Activated naive CD8-positive, alpha-beta T cell treated with anti-CD3 and anti-CD28 coated beads for 36 hours (primary cell): ENCODE results near the gene MBLAC1. TPM values are rescaled to one million over a fixed set of nuclear protein-coding genes. Genes with fewer than 3 reads are reported as not detected.
A peak's percentile ranks its signal among the peaks of the same experiment; 100 is the strongest.

Experiments
- DNase-seq: peaks from one replicate; pipeline ENCODE4 v3.0.0; 2021
- H3K27ac Mint-ChIP-seq: one replicate; pipeline ENCODE4 v1.8.0; 2022; ENCODE audit warnings: mild to moderate bottlenecking, moderate library complexity, mixed read lengths
- H3K27me3 Mint-ChIP-seq: one replicate; pipeline ENCODE4 v1.8.0; 2022; ENCODE audit warnings: mild to moderate bottlenecking, mixed read lengths
- H3K36me3 Mint-ChIP-seq: one replicate; pipeline ENCODE4 v1.8.0; 2021; ENCODE audit warnings: mild to moderate bottlenecking, mixed read lengths
- H3K4me1 Mint-ChIP-seq: one replicate; pipeline ENCODE4 v1.8.0; 2021; ENCODE audit warnings: mixed read lengths
- H3K4me3 Mint-ChIP-seq: one replicate; pipeline ENCODE4 v1.8.0; 2022; ENCODE audit warnings: mild to moderate bottlenecking, moderate library complexity, mixed read lengths
- H3K9me3 Mint-ChIP-seq: one replicate; pipeline ENCODE4 v1.8.0; 2022; ENCODE audit warnings: mixed read lengths
- total RNA-seq, 2 experiments: library from RNA; stranded (reverse); gene quantifications; one replicate each; pipeline ENCODE4 v1.2.3, GENCODE V29; 2021

The MBLAC1 gene
- total RNA-seq, 2 experiments from 2014 or later: 3.2 to 3.3 TPM

DNA sequence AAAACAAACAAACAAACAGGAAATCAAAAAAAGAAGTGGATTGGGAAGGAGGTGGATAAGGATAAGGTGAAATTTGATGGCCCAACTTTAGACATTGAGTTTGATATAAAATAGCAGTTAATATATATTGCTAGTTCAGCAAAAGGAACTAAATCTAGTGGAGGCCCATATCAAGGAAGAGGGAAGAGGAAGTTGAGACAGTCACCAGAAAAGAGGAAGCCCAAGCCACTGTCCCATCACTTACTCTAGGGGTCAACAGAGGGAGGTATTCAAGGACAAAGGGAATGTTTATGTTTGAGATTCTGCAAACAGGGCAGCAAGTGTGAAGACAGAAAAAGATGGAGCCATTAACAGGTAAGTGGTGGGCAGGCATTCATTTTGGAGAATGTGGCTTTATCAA lies 25.6 kb downstream of the MBLAC1 start:
- Mint-ChIP-seq H3K27me3 (no peaks in the 10 kb centered on the region), H3K9me3 (no peaks in the 10 kb centered on the region), H3K36me3 (peaks cover 25% of the 10 kb centered on the region), H3K4me3 (no peak overlapping the region), H3K4me1 (peaks cover 48% of the 10 kb centered on the region), H3K27ac (peak overlapping the region; percentile 52)
- DNase-seq: no peak

DNA sequence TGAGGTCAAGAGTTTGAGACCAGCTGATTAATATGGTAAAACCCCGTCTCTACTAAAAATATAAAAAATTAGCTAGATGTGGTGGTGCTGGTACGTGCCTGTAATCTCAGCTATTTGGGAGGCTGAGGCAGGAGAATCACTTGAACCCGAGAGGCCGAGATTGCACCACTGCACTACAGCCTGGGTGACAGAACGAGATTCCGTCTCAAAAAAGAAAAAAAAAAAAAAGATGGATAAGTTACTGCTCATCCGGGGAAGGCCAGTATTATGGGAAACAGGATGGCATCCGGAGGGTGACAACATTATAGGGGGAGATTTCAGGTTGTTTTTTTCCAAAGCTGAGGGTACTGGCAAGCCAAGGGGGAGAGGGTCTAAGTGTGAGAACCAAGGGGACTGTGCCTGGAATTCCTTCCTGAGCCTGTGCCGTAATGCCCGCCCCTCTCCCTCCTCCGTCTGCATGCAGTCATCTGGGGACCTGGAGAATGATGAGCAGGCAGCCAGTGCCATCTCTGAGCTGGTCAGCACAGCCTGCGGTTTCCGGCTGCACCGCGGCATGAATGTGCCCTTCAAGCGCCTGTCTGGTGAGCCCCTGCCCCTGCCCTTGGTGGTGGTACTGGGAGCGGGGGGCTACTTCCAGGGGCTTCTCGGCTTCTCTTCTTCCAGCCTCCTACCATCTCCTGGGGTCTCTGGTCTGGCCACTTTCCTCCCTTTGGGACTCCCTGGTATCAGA lies 26.3 kb downstream of the MBLAC1 start:
- Mint-ChIP-seq H3K4me1 (peaks cover 52% of the 10 kb centered on the region), H3K9me3 (no peaks in the 10 kb centered on the region), H3K4me3 (no peak overlapping the region), H3K27ac (peak overlapping the region; percentile 52), H3K27me3 (no peaks in the 10 kb centered on the region), H3K36me3 (peaks cover 28% of the 10 kb centered on the region)
- no peak for DNase-seq

DNA sequence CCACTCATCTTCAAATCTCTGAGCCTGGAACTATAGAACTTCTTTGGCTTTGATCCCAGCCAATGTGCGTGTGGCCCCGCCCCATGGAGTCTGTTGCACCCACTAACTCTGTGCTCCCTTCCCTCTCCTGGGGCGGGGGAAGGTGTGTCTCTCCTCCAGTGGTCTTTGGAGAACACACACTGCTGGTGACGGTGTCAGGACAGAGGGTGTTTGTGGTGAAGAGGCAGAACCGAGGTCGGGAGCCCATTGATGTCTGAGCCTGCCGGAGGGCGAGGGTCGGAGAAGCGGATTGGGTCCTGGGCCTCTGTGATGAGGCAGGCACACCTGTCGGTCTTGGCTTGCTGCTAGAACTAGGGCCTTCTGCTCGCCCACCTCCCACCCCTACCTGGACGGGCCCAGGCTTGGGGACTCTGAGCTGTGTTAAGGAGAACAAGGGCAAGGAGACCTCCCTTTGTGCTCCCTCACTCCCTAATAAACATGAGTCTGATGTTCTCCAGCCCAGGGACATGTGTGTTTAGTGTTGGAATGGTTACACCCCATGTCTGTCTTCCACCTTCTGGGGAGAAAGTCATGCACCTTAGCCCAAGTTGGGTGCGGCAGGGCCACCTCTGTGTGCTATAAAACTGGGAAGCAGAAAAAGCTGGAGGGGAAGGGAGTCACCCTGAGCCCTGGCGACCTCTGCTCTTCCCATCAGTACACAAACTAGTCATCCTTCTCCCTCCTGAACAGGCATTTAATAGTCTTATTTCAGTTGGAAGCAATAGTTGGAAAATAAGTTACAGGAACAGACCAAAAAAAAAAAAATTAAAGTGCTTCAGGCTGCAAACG lies 27.2 kb downstream of the MBLAC1 start:
- Mint-ChIP-seq H3K27me3 (no peaks in the 10 kb centered on the region), H3K9me3 (no peaks in the 10 kb centered on the region), H3K4me3 (no peak overlapping the region), H3K36me3 (peaks cover 26% of the 10 kb centered on the region), H3K27ac (peak overlapping the region; percentile 13), H3K4me1 (peaks cover 46% of the 10 kb centered on the region)
- no peak for DNase-seq

DNA sequence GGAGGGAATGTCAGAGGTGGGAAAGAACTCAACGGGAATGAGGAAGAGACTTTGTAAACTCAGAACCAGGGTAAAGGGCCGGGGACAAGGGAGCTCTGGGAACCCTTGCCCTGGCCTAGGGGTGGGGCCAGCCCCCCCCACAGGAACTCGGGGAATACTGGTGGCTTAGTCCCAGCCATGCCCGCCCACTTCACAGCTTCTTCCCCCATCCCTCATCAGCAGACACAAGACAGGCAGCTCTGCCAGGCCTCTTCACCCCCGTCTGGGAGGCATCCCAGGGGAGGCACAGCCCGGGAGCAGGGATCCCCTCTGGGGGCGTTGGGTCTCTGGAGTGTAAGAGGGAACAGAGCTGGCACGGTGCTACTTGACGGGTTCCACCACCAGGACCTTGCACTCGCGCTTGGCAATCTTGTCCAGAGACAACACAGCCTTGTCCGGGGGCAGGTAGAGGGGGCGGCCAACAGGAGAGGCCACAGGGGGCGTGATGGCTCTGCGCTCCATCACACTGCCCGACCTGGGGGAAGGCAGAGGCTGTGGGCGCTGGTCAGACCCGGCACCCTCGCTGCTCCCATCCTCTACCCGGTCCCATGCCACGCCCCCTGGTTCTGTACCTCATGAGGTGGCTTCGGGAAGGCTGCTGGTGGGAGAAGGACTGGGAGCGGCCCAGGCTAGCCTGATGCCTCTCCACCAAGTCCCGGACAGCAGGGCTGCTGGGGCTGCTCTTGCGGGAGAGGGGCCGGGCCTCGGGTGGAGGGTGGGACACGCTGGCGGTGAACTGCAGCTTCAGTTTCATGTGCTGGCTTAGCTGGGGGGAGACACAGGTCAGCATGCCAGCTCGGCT lies 28.1 kb downstream of the MBLAC1 start:
- no peak for DNase-seq
- no peak overlapping the region for H3K27ac Mint-ChIP-seq
- no peak overlapping the region for H3K4me3 Mint-ChIP-seq
- no peaks in the 10 kb centered on the region for H3K27me3 Mint-ChIP-seq
- H3K36me3 Mint-ChIP-seq: peaks cover 26% of the 10 kb centered on the region
- no peaks in the 10 kb centered on the region for H3K9me3 Mint-ChIP-seq
- peaks cover 52% of the 10 kb centered on the region for H3K4me1 Mint-ChIP-seq

DNA sequence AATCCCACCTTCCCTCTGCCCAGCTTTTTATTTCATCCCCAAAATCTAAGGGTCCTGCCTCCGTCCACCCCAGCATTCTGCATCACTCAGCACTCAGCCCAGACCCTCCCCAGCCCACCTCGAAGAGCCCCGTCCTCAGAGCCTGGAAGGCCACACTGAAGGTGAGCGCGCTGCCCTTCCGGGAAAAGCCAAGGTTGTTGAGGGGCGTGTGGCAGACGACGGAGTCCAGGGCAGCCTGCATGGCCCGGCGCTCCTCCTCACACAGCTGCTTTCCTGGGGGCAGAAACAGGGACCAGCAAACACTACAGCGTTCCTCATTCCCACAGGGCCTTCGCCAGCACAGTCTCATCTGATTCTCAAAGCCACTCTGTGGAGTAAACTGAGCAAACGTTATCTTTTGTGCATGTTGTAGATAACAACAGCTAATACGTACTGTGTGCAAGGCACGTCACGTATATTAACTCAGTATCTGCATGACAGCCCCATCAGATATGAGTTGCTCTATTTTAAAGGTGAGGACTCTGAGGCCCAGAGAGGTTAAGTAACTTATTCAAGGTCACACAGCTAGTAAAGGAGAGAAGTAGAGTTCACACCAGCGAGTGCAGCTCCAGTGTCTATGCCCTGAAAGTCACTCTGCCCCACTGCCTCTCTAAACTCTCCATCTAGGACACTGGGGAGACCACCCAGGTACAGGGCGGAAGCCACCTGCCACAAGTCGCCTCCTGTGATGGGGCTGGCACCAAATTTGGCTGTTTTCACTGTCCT lies 29.0 kb downstream of the MBLAC1 start:
- H3K27ac Mint-ChIP-seq: peak overlapping the region; percentile 89
- no peaks in the 10 kb centered on the region for H3K27me3 Mint-ChIP-seq
- no peak for DNase-seq
- H3K9me3 Mint-ChIP-seq: no peaks in the 10 kb centered on the region
- H3K36me3 Mint-ChIP-seq: peaks cover 20% of the 10 kb centered on the region
- peaks cover 45% of the 10 kb centered on the region for H3K4me1 Mint-ChIP-seq
- H3K4me3 Mint-ChIP-seq: peak overlapping the region; percentile 76

DNA sequence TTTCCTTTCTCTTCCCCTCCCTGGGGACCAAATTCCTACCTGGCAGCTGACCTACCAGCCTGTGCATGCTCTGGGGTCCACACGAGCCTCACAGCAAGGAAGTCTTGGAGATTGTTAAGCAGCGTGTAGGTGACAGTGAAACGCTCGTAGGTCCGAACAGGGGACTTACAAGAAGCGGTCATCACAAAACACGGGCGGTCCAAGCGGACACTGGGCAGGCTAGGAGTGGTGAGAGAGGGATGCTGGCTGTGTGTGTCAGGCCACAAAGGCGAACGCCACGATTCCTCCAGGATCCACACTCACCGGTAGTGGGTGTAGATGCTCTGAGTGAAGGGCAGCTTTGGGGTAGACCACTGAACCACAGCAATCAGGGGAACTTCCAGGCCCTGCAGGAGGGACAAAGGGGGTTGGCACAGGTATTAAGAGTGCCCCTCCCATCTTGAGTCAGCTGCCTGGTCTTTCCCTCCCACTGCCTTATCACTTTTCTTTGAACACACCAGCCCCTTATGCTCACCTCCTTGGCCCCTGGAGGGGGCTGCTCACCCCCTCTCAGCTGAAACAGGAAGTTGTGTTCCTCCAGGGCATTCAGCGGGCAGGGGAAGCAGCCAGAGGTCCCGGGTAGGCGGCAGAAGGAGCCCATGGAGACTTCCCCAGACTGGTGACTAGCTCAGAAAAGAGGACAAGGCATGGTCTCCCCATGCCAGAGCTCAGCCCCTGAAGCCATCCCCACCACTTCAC lies 29.7 kb downstream of the MBLAC1 start:
- H3K4me3 Mint-ChIP-seq: peak overlapping the region; percentile 76
- peak; percentile 58 for DNase-seq
- H3K9me3 Mint-ChIP-seq: no peaks in the 10 kb centered on the region
- peaks cover 18% of the 10 kb centered on the region for H3K36me3 Mint-ChIP-seq
- peaks cover 44% of the 10 kb centered on the region for H3K4me1 Mint-ChIP-seq
- H3K27ac Mint-ChIP-seq: peak overlapping the region; percentile 89
- H3K27me3 Mint-ChIP-seq: no peaks in the 10 kb centered on the region

DNA sequence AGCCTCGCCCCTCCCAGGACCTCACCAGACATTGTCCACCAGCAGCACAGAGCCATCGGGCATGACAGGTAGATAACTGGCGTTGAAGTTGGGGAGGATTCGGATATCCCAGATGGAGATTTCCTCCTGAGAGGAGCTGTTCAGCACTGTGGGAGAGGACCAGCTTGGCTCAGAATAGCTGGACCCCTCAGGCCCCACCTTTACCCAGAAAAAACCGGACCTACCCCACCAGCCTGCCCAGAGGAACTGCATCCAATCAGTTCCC lies 30.2 kb downstream of the MBLAC1 start:
- H3K4me1 Mint-ChIP-seq: peaks cover 47% of the 10 kb centered on the region
- H3K4me3 Mint-ChIP-seq: peak overlapping the region; percentile 76
- H3K9me3 Mint-ChIP-seq: no peaks in the 10 kb centered on the region
- no peaks in the 10 kb centered on the region for H3K27me3 Mint-ChIP-seq
- DNase-seq: no peak
- H3K27ac Mint-ChIP-seq: peak overlapping the region; percentile 89
- H3K36me3 Mint-ChIP-seq: peaks cover 14% of the 10 kb centered on the region

DNA sequence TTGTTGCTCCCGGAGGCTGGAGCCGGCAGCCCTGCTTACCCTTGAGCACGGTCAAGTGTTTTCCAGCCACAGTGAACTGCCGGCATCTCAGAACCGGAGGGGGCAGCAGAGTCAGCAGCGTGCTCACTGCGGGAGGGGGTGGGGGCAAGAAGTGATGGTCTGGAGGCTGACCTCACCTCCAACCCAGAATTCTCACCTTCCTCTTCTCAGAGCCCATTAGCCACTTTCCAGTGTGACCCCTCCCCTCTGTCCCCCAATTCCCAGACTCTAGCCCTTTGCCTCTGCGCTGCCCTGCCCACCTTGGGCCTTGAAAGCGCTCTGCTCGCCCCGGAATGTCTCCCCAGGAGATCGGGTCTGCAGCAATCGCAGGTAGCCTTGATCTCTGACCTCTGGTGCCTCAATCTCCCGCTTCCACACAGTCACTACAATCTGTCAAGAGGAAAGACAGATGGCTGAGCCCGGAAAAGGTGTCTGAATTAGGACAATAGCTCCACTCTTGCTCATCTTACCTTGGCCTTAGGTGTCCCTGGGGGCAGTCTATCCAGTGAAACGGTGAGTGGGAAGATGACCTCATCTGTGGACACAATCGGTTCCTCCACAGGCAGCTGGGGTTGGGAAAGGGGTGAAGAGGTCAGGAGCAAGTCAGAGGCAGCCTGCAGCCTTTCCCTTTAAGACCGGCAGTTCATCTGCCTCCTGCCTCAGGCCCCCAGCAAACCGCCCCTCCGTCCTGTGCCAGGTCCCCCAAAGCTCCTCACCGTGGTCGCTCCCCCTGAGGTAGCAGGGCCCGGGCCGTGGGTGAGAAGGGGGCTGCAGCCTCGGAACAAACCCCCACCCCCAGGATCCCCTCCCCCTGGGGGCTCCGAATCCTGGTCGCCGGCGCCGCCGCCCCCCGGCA lies 30.8 kb downstream of the MBLAC1 start:
- peak overlapping the region; percentile 76 for H3K4me3 Mint-ChIP-seq
- no peak for DNase-seq
- peaks cover 9% of the 10 kb centered on the region for H3K36me3 Mint-ChIP-seq
- H3K4me1 Mint-ChIP-seq: peaks cover 42% of the 10 kb centered on the region
- H3K9me3 Mint-ChIP-seq: no peaks in the 10 kb centered on the region
- peak overlapping the region; percentile 89 for H3K27ac Mint-ChIP-seq
- no peaks in the 10 kb centered on the region for H3K27me3 Mint-ChIP-seq

DNA sequence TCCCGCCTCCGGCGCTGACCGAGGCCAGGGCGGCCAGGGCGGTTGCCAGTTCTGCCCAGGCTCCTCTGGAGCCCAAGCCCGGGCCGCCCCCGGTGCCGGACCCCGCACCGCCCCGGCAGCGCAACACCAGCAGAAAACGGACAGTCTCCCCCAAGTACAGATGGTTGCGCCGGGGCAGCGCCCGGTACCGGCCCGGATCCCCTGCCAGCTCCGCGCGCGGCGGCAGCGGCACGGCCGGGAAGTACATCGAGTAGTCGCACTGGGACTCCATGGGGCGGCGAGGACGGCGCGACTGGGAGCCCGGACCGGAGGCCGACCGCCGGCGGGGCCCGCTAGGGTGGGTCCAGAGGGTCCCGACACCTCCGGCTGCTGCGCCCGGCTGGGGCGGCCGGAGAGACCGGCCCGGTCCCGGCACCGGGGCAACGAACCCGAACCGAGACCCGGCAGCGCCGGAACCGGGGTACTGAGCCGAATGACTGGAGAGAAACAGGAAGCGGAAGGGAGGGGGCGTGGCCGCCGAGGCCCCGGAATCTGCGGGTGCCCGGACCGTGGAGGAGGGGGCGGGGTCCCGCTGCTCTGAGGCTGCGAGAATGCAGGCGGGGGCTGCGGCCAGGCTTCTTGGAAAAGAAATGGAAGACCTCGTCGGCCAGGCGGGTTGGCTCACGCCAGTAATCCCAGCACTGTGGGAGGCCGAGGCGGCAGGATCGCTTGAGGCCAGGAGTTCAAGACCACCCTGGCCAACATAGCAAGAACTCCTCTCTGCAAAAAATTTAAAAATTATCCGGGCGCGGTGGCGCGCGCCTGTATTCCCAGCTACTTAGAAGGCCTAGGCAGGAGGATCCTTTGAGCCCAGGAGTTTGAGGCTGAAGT lies 31.7 kb downstream of the MBLAC1 start, which contains the start of gene TRAPPC14:
TSS of gene TRAPPC14 (minus strand) at position 495 of the 870 bp plus-strand sequence. CDS start at position 271, 224 bp downstream.
- Mint-ChIP-seq H3K27ac (peak within 1 kb of the TSS; percentile 89), H3K36me3 (peaks cover 7% of the 10 kb centered on the region), H3K27me3 (no peaks in the 10 kb centered on the region), H3K4me3 (peak within 1 kb of the TSS; percentile 85), H3K4me1 (peaks cover 50% of the 10 kb centered on the region), H3K9me3 (no peaks in the 10 kb centered on the region)
- peak; percentile 93 for DNase-seq

DNA sequence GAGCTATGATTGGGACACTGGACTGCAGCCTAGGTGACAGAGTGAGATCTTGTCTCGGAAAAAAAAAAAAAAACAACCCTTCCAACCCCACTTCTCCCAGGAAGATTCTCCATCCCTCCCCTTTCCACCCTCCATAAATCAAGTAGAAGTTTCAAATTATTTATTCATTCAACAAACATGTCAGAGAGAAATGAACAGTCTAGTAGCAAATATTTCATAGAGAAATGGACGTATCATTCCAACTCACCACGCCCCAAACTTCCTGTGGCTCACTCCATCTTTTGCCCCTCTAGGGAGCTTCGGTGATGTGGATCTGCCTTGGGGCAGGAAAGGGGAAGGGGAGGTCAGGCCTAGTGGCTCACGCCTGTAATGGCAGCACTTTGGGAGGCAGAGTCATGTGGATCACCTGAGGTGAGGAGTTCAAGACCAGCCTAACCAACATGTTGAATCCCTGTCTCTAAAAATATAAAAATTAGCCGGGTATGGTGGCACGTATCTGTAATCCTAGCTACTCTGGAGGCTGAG lies 32.4 kb downstream of the MBLAC1 start:
- Mint-ChIP-seq H3K27me3 (no peaks in the 10 kb centered on the region), H3K27ac (peak overlapping the region; percentile 85), H3K36me3 (peaks cover 7% of the 10 kb centered on the region), H3K9me3 (no peaks in the 10 kb centered on the region), H3K4me3 (peak overlapping the region; percentile 85), H3K4me1 (peaks cover 52% of the 10 kb centered on the region)
- DNase-seq: no peak

DNA sequence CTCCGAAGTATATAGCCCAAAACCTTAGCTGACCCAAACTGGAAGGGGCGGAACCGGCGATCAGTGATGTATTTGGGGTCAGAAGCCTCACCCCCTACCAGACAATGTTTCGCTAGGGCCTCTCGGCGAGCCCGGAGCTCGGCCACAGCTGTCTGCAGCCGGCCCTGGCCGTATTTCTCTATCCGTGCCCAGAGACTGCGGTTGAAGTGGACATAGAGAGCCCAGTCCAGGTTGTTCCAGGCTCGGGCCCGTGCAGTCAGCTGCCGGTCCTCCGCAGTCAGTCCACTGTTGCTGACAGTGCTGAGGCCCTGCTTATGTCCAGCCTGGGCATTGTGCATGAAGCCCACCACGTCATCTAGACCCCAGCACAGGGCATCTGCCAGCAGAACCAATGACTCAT lies 33.3 kb downstream of the MBLAC1 start:
- H3K36me3 Mint-ChIP-seq: peaks cover 7% of the 10 kb centered on the region
- H3K27ac Mint-ChIP-seq: peak overlapping the region; percentile 85
- H3K4me3 Mint-ChIP-seq: no peak overlapping the region
- no peaks in the 10 kb centered on the region for H3K9me3 Mint-ChIP-seq
- DNase-seq: no peak
- peaks cover 53% of the 10 kb centered on the region for H3K4me1 Mint-ChIP-seq
- H3K27me3 Mint-ChIP-seq: no peaks in the 10 kb centered on the region

DNA sequence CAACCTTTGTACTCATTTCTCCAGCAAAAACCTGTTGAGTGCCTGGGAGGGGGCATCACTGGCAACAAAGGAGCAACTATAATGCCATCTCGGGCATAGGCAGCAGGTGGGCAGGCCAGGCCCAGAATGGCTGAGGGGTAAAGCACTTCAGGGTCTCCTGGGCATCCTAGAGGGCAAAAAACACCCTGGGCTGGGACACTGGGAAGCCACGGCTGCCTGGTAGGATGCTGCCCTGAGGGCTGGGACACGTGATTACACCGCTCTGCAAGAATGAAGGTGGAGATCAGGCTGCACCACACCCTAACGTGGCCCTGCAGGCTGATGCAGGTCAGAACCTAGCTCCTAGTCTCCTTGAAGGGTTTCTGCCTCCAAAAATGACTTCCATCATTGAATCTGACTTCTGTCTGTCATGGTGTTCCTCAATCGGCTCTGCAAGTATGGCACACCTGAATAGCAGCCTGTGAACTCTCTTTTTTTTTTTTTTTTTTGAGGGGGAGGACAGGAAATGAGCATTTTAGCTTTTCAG lies 36.3 kb downstream of the MBLAC1 start:
- Mint-ChIP-seq H3K4me3 (no peak overlapping the region), H3K27me3 (no peaks in the 10 kb centered on the region), H3K9me3 (no peaks in the 10 kb centered on the region), H3K27ac (peak overlapping the region; percentile 43), H3K36me3 (peaks cover 2% of the 10 kb centered on the region), H3K4me1 (peaks cover 55% of the 10 kb centered on the region)
- DNase-seq: no peak
